A673 (cell line): ENCODE data around the gene ENTHD1.

ENCODE experiments used
- CTCF ChIP-seq: fragments of 300-800, 200-600 bp; sonication (generic); conservative IDR thresholded peaks from 2 replicates; pipeline ENCODE4 v1.5.1; 2017; ENCODE audit warnings: low read depth, mild to moderate bottlenecking, antibody characterized with exemption, low read length, moderate library complexity, mixed read lengths
- EZH2 ChIP-seq: fragments of 200-600 bp; sonication (generic); IDR thresholded peaks from 2 replicates; pipeline ENCODE4 v1.6.1; 2017; ENCODE audit warnings: borderline replicate concordance, low read depth, mild to moderate bottlenecking, mixed read lengths, antibody characterized with exemption, low read length; ENCODE audit not compliant: poor library complexity, severe bottlenecking

- TF ChIP-seq EZH2 (no peak), CTCF (no peak)
Measured at GRCh38 chr22:39727541-39727940, 166.0 kb downstream of the ENTHD1 start.
